Breast epithelium (tissue), 3 donors: ENCODE data around the gene CDKN2AIP.

Experiments used
- CTCF ChIP-seq, 3 donors: fragments of 450-650 bp; IDR thresholded peaks; one replicate each; pipeline ENCODE4 v1.5.1; 2016 to 2017; ENCODE audit warnings: antibody characterized with exemption in 3 of 3, mild to moderate bottlenecking in 3 of 3, moderate library complexity in 3 of 3
- POLR2A ChIP-seq: fragments of 450-650 bp; IDR thresholded peaks from one replicate; pipeline ENCODE4 v1.6.1; 2016; ENCODE audit warnings: antibody characterized with exemption, mild to moderate bottlenecking, moderate library complexity
- POLR2AphosphoS5 ChIP-seq, 3 donors: sonication (generic); formaldehyde crosslinking; IDR thresholded peaks; one replicate each; pipeline ENCODE4 v1.6.1; 2017; ENCODE audit warnings: antibody characterized with exemption in 3 of 3

DNA sequence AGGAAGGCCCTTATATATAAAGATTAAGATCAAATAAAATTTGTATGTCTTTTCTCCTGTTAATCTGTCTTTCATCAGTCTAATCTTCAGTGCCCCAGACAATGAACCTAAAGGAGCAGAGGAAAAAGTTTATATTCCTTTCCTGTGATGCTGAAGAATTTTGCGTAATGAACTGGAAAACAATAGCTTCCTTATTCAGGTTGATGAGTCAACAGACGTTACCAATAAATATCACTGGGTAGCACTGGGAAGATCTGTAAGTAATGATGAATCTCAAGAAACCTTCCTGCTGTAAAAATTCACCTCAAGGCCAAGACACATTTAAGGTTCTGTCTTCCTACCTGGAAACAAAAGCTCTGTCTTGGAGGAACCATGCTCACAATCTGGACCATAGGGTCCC lies 25.5 kb downstream of the CDKN2AIP start:
- TF ChIP-seq POLR2A (no peak), CTCF (IDR thresholded peaks at IDR 0.05) (no peak), POLR2AphosphoS5 (IDR thresholded peaks at IDR 0.05) (no peak)
